ENCODE measurements around the gene CSNK2A3.

GRCh38 chr11:11324090-11324489, 29.0 kb downstream of the CSNK2A3 start:
- no peak for TF ChIP-seq POLR2AphosphoS5 (IDR thresholded peaks at IDR 0.05; ENCODE audit: low read depth, low read length)
- TF ChIP-seq POLR2A (IDR thresholded peaks at IDR 0.05; ENCODE audit: low read depth, low read length), result no peak
- no peak for TF ChIP-seq TAF1 (IDR thresholded peaks at IDR 0.05; ENCODE audit: borderline replicate concordance, low read depth, low read length)

Measured in GM12892 (cell line).